ENCODE data around the gene SETDB2. TPM values are rescaled to one million over a fixed set of nuclear protein-coding genes. Genes with fewer than 3 reads are reported as not detected.

Gene SETDB2
- total RNA-seq, 4 donors from 2014 or later, result 10.3 to 18.2 (median 14.5) TPM

GRCh38 chr13:49454388-49455006 lies 10.4 kb downstream of the SETDB2 start:
- TF ChIP-seq CTCF (IDR thresholded peaks at IDR 0.05; ENCODE audit: low read depth), result no peak

GRCh38 chr13:49455007-49455398 lies 10.9 kb downstream of the SETDB2 start:
- TF ChIP-seq CTCF (IDR thresholded peaks at IDR 0.05; ENCODE audit: low read depth), result no peak

DNA sequence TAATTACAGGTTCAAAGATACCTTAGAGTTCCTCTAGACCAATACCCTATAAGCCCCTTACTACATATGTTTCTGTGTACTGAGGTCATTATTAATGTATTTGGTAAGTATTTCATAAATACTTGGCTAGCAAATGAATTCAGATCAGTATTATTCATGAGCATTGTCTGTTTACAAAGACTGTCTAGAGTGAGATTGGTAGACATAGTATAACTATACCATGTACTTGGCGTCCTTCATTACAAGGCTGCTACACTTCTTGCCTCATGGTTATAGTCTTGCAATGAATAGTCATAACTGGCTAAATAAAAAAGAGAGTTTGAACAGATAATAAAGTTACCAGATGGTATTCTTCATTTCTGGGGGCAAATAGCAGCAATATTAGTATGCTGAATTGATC lies 12.1 kb downstream of the SETDB2 start:
- no peak for TF ChIP-seq CTCF (IDR thresholded peaks at IDR 0.05; ENCODE audit: low read depth)

- TF ChIP-seq CTCF (IDR thresholded peaks at IDR 0.05; ENCODE audit: low read depth), result no peak
Observed at GRCh38 chr13:49457221-49457620, 13.1 kb downstream of the SETDB2 start.

GRCh38 chr13:49459580-49459979 lies 15.5 kb downstream of the SETDB2 start:
- TF ChIP-seq CTCF (IDR thresholded peaks at IDR 0.05; ENCODE audit: low read depth), result no peak

DNA sequence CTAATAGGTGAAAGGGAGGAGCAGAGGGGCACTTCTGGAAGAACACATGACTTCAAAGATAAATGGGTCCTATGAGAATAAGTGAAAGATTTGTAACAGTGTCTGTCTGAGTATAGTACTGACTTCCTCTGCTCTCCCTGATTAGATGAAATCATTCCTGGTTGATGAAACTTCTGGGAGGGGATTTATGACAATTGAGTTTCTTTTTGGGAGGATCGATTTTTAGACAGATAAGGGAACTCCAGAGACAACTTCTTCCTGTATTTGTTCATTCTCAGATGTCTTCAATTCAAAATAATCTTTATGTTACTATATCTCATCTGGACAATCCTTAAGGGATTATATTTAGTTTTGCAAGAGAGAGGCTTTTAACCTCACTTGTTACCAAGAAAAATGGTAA lies 20.0 kb downstream of the SETDB2 start:
- no peak for TF ChIP-seq CTCF (IDR thresholded peaks at IDR 0.05; ENCODE audit: low read depth)

DNA sequence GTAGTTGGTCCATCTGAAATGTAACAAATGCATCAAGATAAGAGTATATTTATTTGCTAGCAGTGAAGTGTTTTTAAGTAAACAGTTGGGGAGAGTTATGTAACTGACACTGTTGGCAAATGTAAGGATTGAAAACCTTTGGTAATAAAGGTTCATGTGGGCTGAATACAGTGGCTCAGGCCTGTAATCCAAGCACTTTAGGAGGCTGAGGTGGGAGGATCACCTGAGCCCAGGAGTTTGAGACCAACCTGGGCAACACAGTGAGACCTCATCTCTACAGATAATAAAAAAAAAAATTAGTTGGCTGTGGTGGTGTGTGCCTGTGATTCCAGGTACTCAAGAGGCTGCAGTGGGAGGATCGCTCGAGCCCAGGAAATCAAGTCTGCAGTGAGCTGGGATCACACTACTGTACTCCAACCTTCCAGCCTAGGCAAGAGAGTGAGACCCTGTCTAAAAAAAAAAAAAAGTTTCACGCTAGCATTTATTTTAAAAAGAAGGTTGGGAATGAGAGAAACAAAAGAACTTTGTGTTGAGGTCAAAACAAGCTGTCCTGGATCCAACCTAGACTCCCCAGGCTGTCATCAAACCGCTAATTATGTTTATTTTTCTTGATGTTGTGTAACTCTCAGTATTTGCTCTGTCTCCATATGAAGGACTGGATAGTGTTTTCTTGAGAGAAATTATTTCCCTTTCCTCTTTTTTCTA lies 20.7 kb downstream of the SETDB2 start:
- no peak for TF ChIP-seq CTCF (IDR thresholded peaks at IDR 0.05; ENCODE audit: low read depth)

Measured in subcutaneous adipose tissue (tissue), 4 donors.